BJ (cell line): ENCODE data around the gene LIMCH1. TPM values are rescaled to one million over a fixed set of nuclear protein-coding genes. Genes with fewer than 3 reads are reported as not detected.

Experiments used
- CTCF ChIA-PET: fragments of 350-600 bp; formaldehyde crosslinking; extraction: SDS; loops from one replicate; lab custom pipeline; 2021; ENCODE audit warnings: antibody characterized with exemption, inconsistent platforms; lab: Yijun Ruan, JAX
- POLR2A ChIA-PET: fragments of 300-600 bp; sonication (Branson Sonifier 250); formaldehyde crosslinking; extraction: SDS; loops from one replicate; lab custom pipeline; 2021; ENCODE audit warnings: antibody characterized with exemption; lab: Charles Lee
- DNase-seq: peaks from one replicate; pipeline ENCODE4 v3.0.0-alpha.2; 2011; ENCODE audit warnings: low read depth
- H3K27me3 ChIP-seq: 2 replicates; pipeline ENCODE4 v1.6.0; 2011; ENCODE audit warnings: low read length; ENCODE audit not compliant: control insufficient read depth, insufficient read depth
- H3K36me3 ChIP-seq: 2 replicates; pipeline ENCODE4 v1.5.1; 2011; ENCODE audit warnings: low read length; ENCODE audit not compliant: control insufficient read depth, insufficient read depth
- H3K4me3 ChIP-seq: 2 replicates; pipeline ENCODE4 v1.5.1; 2011; ENCODE audit warnings: low read depth, mild to moderate bottlenecking, control low read depth, low read length
- CTCF ChIP-seq: IDR thresholded peaks from 2 replicates; pipeline ENCODE4 v1.5.1; 2011; ENCODE audit warnings: low read depth, mild to moderate bottlenecking, control low read depth, inconsistent platforms, low read length, moderate library complexity; ENCODE audit not compliant: insufficient read depth
- polyA plus RNA-seq: library from polyadenylated mRNA; depleted of rRNA; stranded (reverse); fragments of >200 nt; gene quantifications from 2 replicates; pipeline ENCODE4 v1.2.3, GENCODE V29; 2011

LIMCH1 gene
- polyA plus RNA-seq, 1 experiment: 133 TPM

- CTCF ChIA-PET: interaction anchor here (1.2 kb wide), 1 partner anchor 35 kb away, joined by 4 read pairs; no protein-coding TSS in a partner anchor
Measured at GRCh38 chr4:41569961-41570360, 32.0 kb downstream of the LIMCH1 start.

GRCh38 chr4:41571422-41571821 lies 33.5 kb downstream of the LIMCH1 start:
- no peak for TF ChIP-seq CTCF
- DNase-seq: no peak
- ChIA-PET POLR2A (no interaction called here), CTCF (no interaction called here)
- Histone ChIP-seq H3K36me3 (no peaks in the 10 kb centered on the region), H3K4me3 (no peak overlapping the region), H3K27me3 (no peaks in the 10 kb centered on the region)

More at GRCh38 chr4:41569961-41570360, 32.0 kb downstream of the LIMCH1 start:
- no peaks in the 10 kb centered on the region for H3K27me3 ChIP-seq
- TF ChIP-seq CTCF: no peak
- peak; percentile 18 for DNase-seq
- no peaks in the 10 kb centered on the region for H3K36me3 ChIP-seq
- no peak overlapping the region for H3K4me3 ChIP-seq
- POLR2A ChIA-PET: no interaction called here

- CTCF ChIA-PET: interaction anchor here (1.1 kb wide), 2 partner anchors 9 to 14 kb away, joined by 3 to 4 read pairs; no protein-coding TSS in a partner anchor
- Histone ChIP-seq H3K4me3 (no peak overlapping the region), H3K36me3 (no peaks in the 10 kb centered on the region), H3K27me3 (no peaks in the 10 kb centered on the region)
- POLR2A ChIA-PET: no interaction called here
- TF ChIP-seq CTCF: no peak
- DNase-seq: peak; percentile 13
Measured at GRCh38 chr4:41572516-41572915, 34.6 kb downstream of the LIMCH1 start.

GRCh38 chr4:41572956-41573355 lies 35.0 kb downstream of the LIMCH1 start:
- no peak for TF ChIP-seq CTCF
- ChIA-PET POLR2A (no interaction called here), CTCF (interaction anchor here (1.1 to 1.2 kb wide), 3 partner anchors 9 to 28 kb away, joined by 3 to 4 read pairs (median 4); no protein-coding TSS in a partner anchor)
- Histone ChIP-seq H3K4me3 (no peak overlapping the region), H3K27me3 (no peaks in the 10 kb centered on the region), H3K36me3 (no peaks in the 10 kb centered on the region)
- no peak for DNase-seq

GRCh38 chr4:41573502-41574001 lies 35.6 kb downstream of the LIMCH1 start:
- H3K36me3 ChIP-seq: no peaks in the 10 kb centered on the region
- H3K27me3 ChIP-seq: no peaks in the 10 kb centered on the region
- POLR2A ChIA-PET: interaction anchor here (0.7 kb wide), 1 partner anchor 1281 kb away, joined by 10 read pairs; no protein-coding TSS in a partner anchor
- H3K4me3 ChIP-seq: no peak overlapping the region
- no peak for TF ChIP-seq CTCF
- CTCF ChIA-PET: interaction anchor here (0.6 to 1.2 kb wide), 2 partner anchors 15 to 28 kb away, joined by 3 to 4 read pairs; no protein-coding TSS in a partner anchor
- DNase-seq: peak; percentile 30
